Activated naive CD8-positive, alpha-beta T cell treated with anti-CD3 and anti-CD28 coated beads, Interleukin-2, amount 50 U/mL, for 24 hours (primary cell): ENCODE measurements around the gene NEK11.

ENCODE experiments used
- ATAC-seq: fragments of 150-1000 bp; cut with Tn5 transposase; one replicate; pipeline ENCODE4 v1.10.0; 2021
- DNase-seq: peaks from one replicate; pipeline ENCODE4 v3.0.0; 2021
- H3K27ac Mint-ChIP-seq: one replicate; pipeline ENCODE4 v1.8.0; 2021; ENCODE audit warnings: mild to moderate bottlenecking, mixed read lengths
- H3K27me3 Mint-ChIP-seq: one replicate; pipeline ENCODE4 v1.8.0; 2021; ENCODE audit warnings: mixed read lengths
- H3K36me3 Mint-ChIP-seq: one replicate; pipeline ENCODE4 v1.8.0; 2021; ENCODE audit warnings: low read depth, mixed read lengths
- H3K4me1 Mint-ChIP-seq: one replicate; pipeline ENCODE4 v1.8.0; 2021; ENCODE audit warnings: mixed read lengths
- H3K4me3 Mint-ChIP-seq: one replicate; pipeline ENCODE4 v1.8.0; 2021; ENCODE audit warnings: mild to moderate bottlenecking, moderate library complexity, mixed read lengths
- H3K9me3 Mint-ChIP-seq: one replicate; pipeline ENCODE4 v1.8.0; 2021; ENCODE audit warnings: mixed read lengths

The NEK11 gene

GRCh38 chr3:131072845-131073244 lies 46.2 kb downstream of the NEK11 start:
- DNase-seq: no peak
- H3K27ac Mint-ChIP-seq: no peak overlapping the region

GRCh38 chr3:131075632-131076328 lies 49.1 kb downstream of the NEK11 start:
- no peak for ATAC-seq
- H3K4me1 Mint-ChIP-seq: no peaks in the 10 kb centered on the region

More at GRCh38 chr3:131072845-131073244, 46.2 kb downstream of the NEK11 start:
- no peak for ATAC-seq
- H3K9me3 Mint-ChIP-seq: no peaks in the 10 kb centered on the region
- no peaks in the 10 kb centered on the region for H3K4me1 Mint-ChIP-seq
- H3K36me3 Mint-ChIP-seq: no peaks in the 10 kb centered on the region
- H3K4me3 Mint-ChIP-seq: no peak overlapping the region
- no peaks in the 10 kb centered on the region for H3K27me3 Mint-ChIP-seq

GRCh38 chr3:131077904-131078303 lies 51.2 kb downstream of the NEK11 start:
- ATAC-seq (no peak), DNase-seq (no peak)
- no peak overlapping the region for H3K27ac Mint-ChIP-seq
- H3K4me3 Mint-ChIP-seq: no peak overlapping the region
- H3K4me1 Mint-ChIP-seq: no peaks in the 10 kb centered on the region
- no peaks in the 10 kb centered on the region for H3K9me3 Mint-ChIP-seq
- H3K36me3 Mint-ChIP-seq: no peaks in the 10 kb centered on the region
- no peaks in the 10 kb centered on the region for H3K27me3 Mint-ChIP-seq

More at GRCh38 chr3:131075632-131076328, 49.1 kb downstream of the NEK11 start:
- no peak for DNase-seq
- Mint-ChIP-seq H3K27ac (no peak overlapping the region), H3K27me3 (no peaks in the 10 kb centered on the region), H3K4me3 (no peak overlapping the region), H3K9me3 (no peaks in the 10 kb centered on the region), H3K36me3 (no peaks in the 10 kb centered on the region)

GRCh38 chr3:131079086-131079485 lies 52.4 kb downstream of the NEK11 start:
- peaks cover 2% of the 10 kb centered on the region for H3K4me1 Mint-ChIP-seq
- ATAC-seq (no peak), DNase-seq (no peak)
- no peaks in the 10 kb centered on the region for H3K27me3 Mint-ChIP-seq
- no peaks in the 10 kb centered on the region for H3K9me3 Mint-ChIP-seq
- no peak overlapping the region for H3K4me3 Mint-ChIP-seq
- H3K27ac Mint-ChIP-seq: no peak overlapping the region
- H3K36me3 Mint-ChIP-seq: no peaks in the 10 kb centered on the region

GRCh38 chr3:131081224-131081623 lies 54.5 kb downstream of the NEK11 start:
- no peaks in the 10 kb centered on the region for H3K36me3 Mint-ChIP-seq
- no peaks in the 10 kb centered on the region for H3K9me3 Mint-ChIP-seq
- no peaks in the 10 kb centered on the region for H3K27me3 Mint-ChIP-seq
- H3K4me1 Mint-ChIP-seq: peaks cover 2% of the 10 kb centered on the region
- no peak overlapping the region for H3K4me3 Mint-ChIP-seq
- DNase-seq (no peak), ATAC-seq (no peak)
- no peak overlapping the region for H3K27ac Mint-ChIP-seq

GRCh38 chr3:131082246-131082645 lies 55.6 kb downstream of the NEK11 start:
- no peaks in the 10 kb centered on the region for H3K27me3 Mint-ChIP-seq
- no peak for DNase-seq
- no peak overlapping the region for H3K27ac Mint-ChIP-seq
- no peak overlapping the region for H3K4me3 Mint-ChIP-seq
- ATAC-seq: no peak
- no peaks in the 10 kb centered on the region for H3K9me3 Mint-ChIP-seq
- peaks cover 2% of the 10 kb centered on the region for H3K4me1 Mint-ChIP-seq
- no peaks in the 10 kb centered on the region for H3K36me3 Mint-ChIP-seq

GRCh38 chr3:131082871-131083863 lies 56.5 kb downstream of the NEK11 start:
- no peaks in the 10 kb centered on the region for H3K9me3 Mint-ChIP-seq
- peaks cover 2% of the 10 kb centered on the region for H3K4me1 Mint-ChIP-seq
- no peaks in the 10 kb centered on the region for H3K36me3 Mint-ChIP-seq
- DNase-seq: no peak
- H3K27me3 Mint-ChIP-seq: no peaks in the 10 kb centered on the region
- no peak overlapping the region for H3K4me3 Mint-ChIP-seq
- no peak for ATAC-seq
- H3K27ac Mint-ChIP-seq: no peak overlapping the region

GRCh38 chr3:131091768-131092167 lies 65.1 kb downstream of the NEK11 start:
- no peak for ATAC-seq
- no peak for DNase-seq
- H3K27me3 Mint-ChIP-seq: no peaks in the 10 kb centered on the region

GRCh38 chr3:131107637-131108433 lies 81.2 kb downstream of the NEK11 start:
- no peaks in the 10 kb centered on the region for H3K27me3 Mint-ChIP-seq
- DNase-seq: no peak
- H3K4me1 Mint-ChIP-seq: no peaks in the 10 kb centered on the region
- ATAC-seq: no peak
- peaks cover 3% of the 10 kb centered on the region for H3K9me3 Mint-ChIP-seq
- no peak overlapping the region for H3K27ac Mint-ChIP-seq
- H3K36me3 Mint-ChIP-seq: no peaks in the 10 kb centered on the region
- no peak overlapping the region for H3K4me3 Mint-ChIP-seq

More at GRCh38 chr3:131091768-131092167, 65.1 kb downstream of the NEK11 start:
- Mint-ChIP-seq H3K9me3 (no peaks in the 10 kb centered on the region), H3K4me1 (no peaks in the 10 kb centered on the region), H3K36me3 (no peaks in the 10 kb centered on the region), H3K4me3 (no peak overlapping the region), H3K27ac (no peak overlapping the region)

GRCh38 chr3:131109156-131109555 lies 82.5 kb downstream of the NEK11 start:
- no peak overlapping the region for H3K27ac Mint-ChIP-seq
- H3K27me3 Mint-ChIP-seq: no peaks in the 10 kb centered on the region
- ATAC-seq (no peak), DNase-seq (no peak)
- H3K9me3 Mint-ChIP-seq: no peaks in the 10 kb centered on the region
- no peaks in the 10 kb centered on the region for H3K4me1 Mint-ChIP-seq
- no peak overlapping the region for H3K4me3 Mint-ChIP-seq
- H3K36me3 Mint-ChIP-seq: no peaks in the 10 kb centered on the region

- Mint-ChIP-seq H3K36me3 (no peaks in the 10 kb centered on the region), H3K9me3 (no peaks in the 10 kb centered on the region)
Observed at GRCh38 chr3:131110087-131110486, 83.4 kb downstream of the NEK11 start.

GRCh38 chr3:131114256-131114655 lies 87.6 kb downstream of the NEK11 start:
- Mint-ChIP-seq H3K4me1 (no peaks in the 10 kb centered on the region), H3K27me3 (no peaks in the 10 kb centered on the region), H3K36me3 (no peaks in the 10 kb centered on the region), H3K4me3 (no peak overlapping the region), H3K9me3 (peaks cover 7% of the 10 kb centered on the region), H3K27ac (no peak overlapping the region)
- no peak for ATAC-seq
- DNase-seq: no peak

More at GRCh38 chr3:131110087-131110486, 83.4 kb downstream of the NEK11 start:
- no peaks in the 10 kb centered on the region for H3K4me1 Mint-ChIP-seq
- ATAC-seq (no peak), DNase-seq (no peak)
- H3K27me3 Mint-ChIP-seq: no peaks in the 10 kb centered on the region
- H3K27ac Mint-ChIP-seq: no peak overlapping the region
- H3K4me3 Mint-ChIP-seq: no peak overlapping the region

- no peak overlapping the region for H3K27ac Mint-ChIP-seq
- no peak overlapping the region for H3K4me3 Mint-ChIP-seq
- H3K36me3 Mint-ChIP-seq: peaks cover 5% of the 10 kb centered on the region
- peaks cover 14% of the 10 kb centered on the region for H3K9me3 Mint-ChIP-seq
- no peaks in the 10 kb centered on the region for H3K27me3 Mint-ChIP-seq
- ATAC-seq (no peak), DNase-seq (no peak)
- no peaks in the 10 kb centered on the region for H3K4me1 Mint-ChIP-seq
Observed at GRCh38 chr3:131125684-131126083, 99.0 kb downstream of the NEK11 start.

GRCh38 chr3:131140891-131141290 lies 114.2 kb downstream of the NEK11 start:
- Mint-ChIP-seq H3K36me3 (no peaks in the 10 kb centered on the region), H3K9me3 (no peaks in the 10 kb centered on the region), H3K4me3 (no peak overlapping the region), H3K27me3 (no peaks in the 10 kb centered on the region), H3K27ac (no peak overlapping the region), H3K4me1 (no peaks in the 10 kb centered on the region)
- DNase-seq (no peak), ATAC-seq (no peak)
